Activated CD4-positive, alpha-beta T cell treated with anti-CD3 and anti-CD28 coated beads, Interleukin-2, amount 10 ng/mL, durations not matched to agents 24 days and 14 days (primary cell): ENCODE data around the gene MPPE1. TPM values are rescaled to one million over a fixed set of nuclear protein-coding genes. Genes with fewer than 3 reads are reported as not detected.
"Not testable (repeated sequence)": the region's sequence is repeated elsewhere in the genome, so short reads cannot be mapped to it uniquely, and the experiment has no call there.

Experiments
- DNase-seq: peaks from one replicate; pipeline ENCODE4 v3.0.0; 2022
- H3K27ac Mint-ChIP-seq: one replicate; pipeline ENCODE4 v1.8.0; 2022; ENCODE audit warnings: mild to moderate bottlenecking, mixed read lengths
- H3K27me3 Mint-ChIP-seq: one replicate; pipeline ENCODE4 v1.8.0; 2022; ENCODE audit warnings: mixed read lengths
- H3K36me3 Mint-ChIP-seq: one replicate; pipeline ENCODE4 v1.8.0; 2022; ENCODE audit warnings: low read depth, mild to moderate bottlenecking, mixed read lengths
- H3K4me1 Mint-ChIP-seq: one replicate; pipeline ENCODE4 v1.8.0; 2021; ENCODE audit warnings: mixed read lengths
- H3K4me3 Mint-ChIP-seq: one replicate; pipeline ENCODE4 v1.8.0; 2022; ENCODE audit warnings: mild to moderate bottlenecking, moderate library complexity, mixed read lengths
- H3K9me3 Mint-ChIP-seq: one replicate; pipeline ENCODE4 v1.8.0; 2021; ENCODE audit warnings: mixed read lengths
- intact Hi-C: fragments of 100-400 bp; cut with micrococcal nuclease; formaldehyde crosslinking; loops from one replicate; pipeline ENCODE4 v1.15.1; 2023
- total RNA-seq: library from RNA; stranded (reverse); gene quantifications from 2 replicates; pipeline ENCODE4 v1.2.3, GENCODE V29; 2022

The MPPE1 gene
- total RNA-seq: 39.2 and 45.8 TPM in 2 replicates

DNA sequence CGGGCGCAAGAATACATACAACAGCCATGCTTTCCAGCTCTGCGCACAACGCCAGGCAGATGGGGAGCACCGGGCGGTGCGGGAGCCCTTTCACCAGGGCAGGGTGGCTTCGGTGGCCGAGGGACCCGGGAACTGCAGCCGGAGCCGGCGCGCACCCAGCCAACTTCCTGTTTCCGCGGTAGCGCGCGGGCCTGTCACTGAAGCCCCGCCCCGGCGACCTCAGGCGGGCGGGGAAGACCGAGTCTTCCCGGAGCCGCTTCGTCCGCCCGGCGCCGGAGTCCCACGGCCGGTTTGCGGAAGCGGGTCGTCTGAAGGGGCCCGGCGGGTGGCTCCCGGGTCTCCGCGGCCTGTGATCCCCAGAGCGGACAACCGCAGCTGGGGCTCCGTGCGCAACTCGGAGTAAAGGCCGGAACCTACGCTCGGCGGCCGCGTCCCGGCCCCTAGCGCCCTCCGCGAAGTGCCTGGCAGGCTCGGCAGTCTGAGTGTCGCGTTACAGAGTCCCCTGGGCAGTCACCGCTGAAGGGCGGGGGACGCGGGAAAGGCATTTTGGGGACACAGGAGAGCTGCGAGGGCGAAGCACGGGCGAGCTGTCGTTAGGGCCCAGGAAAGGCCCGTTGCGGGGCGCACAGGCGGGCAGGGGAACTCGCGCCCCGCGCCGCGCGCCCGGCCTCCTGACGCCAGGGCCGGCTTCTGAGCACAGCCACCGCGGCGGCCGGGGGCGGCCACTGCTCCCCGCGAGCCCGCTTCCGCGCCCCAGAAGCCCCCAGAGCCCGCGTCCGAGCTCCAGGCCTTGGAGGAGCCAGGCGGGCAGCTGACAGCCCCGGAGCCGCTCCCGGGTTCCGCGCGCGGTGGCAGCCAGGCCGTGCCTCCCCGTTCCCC lies at the start of gene MPPE1:
TSS of gene MPPE1 (minus strand) at position 136 of the 879 bp plus-strand sequence. CDS start 11,053 bp downstream, outside the sequence.
- Mint-ChIP-seq H3K36me3 (peaks cover 9% of the 10 kb centered on the region), H3K27me3 (no peaks in the 10 kb centered on the region), H3K9me3 (no peaks in the 10 kb centered on the region), H3K4me3 (peak within 1 kb of the TSS; percentile 95), H3K27ac (peak within 1 kb of the TSS; percentile 94), H3K4me1 (peaks cover 19% of the 10 kb centered on the region)
- intact Hi-C loops: loop anchor here (1.0 to 2.0 kb wide), 4 partner anchors 38 to 400 kb away; partner anchors contain the start of genes CHMP1B, IMPA2 and TUBB6
- peak; percentile 97 for DNase-seq

- DNase-seq: no peak
- intact Hi-C loops: no loop called here
- Mint-ChIP-seq H3K9me3 (peaks cover 5% of the 10 kb centered on the region), H3K4me3 (no peak overlapping the region), H3K36me3 (no peaks in the 10 kb centered on the region), H3K27ac (no peak overlapping the region), H3K27me3 (peaks cover under 1% of the 10 kb centered on the region), H3K4me1 (peaks cover 5% of the 10 kb centered on the region)
Observed at GRCh38 chr18:11957636-11958035, 49.5 kb upstream of the MPPE1 start.

DNA sequence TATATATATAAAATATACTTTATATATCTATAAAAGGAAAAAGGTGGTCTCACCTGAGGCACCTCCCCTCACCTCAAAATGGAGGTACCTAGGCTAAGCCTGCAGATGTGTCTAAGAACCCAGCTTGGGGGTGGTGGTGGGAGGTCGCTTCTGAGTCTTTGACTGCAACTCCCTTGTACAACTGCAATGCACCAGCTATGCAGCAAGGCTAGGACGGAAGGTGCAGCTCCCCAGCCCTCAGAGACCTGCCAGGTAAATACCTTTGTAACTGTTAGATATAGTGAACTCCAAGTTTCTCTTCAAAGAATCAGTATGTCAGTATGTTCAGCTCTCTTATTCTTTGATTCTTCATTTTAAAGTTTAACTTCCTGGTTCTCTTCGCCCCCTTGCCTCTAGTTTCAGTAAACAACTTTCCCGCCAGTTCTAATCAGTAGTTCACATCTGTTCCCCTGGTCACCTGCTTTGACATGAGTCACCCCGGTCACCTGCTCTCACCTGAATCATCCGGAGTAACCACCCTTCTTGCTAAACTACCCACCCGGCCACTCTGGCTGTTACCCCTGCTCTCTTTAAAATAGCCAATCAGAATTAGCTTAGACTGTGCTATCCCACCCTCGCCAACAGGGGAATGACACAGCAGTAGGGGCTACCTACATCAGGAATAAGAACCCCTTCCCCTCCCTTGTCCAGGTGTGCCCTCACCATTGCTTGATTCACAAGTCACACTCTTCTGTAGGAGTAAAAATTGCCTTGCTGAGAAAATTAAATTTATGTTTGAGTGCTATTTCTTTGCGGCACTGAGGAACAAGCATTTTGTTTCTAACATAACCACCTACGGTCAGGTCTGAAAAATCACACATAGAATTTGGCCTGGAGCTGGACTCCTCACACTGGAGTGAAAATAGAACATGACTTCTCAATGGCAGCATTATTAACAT lies 48.5 kb upstream of the MPPE1 start:
- no peak for DNase-seq
- Mint-ChIP-seq H3K27ac (no peak overlapping the region), H3K4me3 (no peak overlapping the region), H3K4me1 (peaks cover 5% of the 10 kb centered on the region), H3K36me3 (no peaks in the 10 kb centered on the region), H3K27me3 (no peaks in the 10 kb centered on the region), H3K9me3 (peaks cover 5% of the 10 kb centered on the region)
- intact Hi-C loops: no loop called here

GRCh38 chr18:11955239-11956029 lies 47.3 kb upstream of the MPPE1 start:
- no peaks in the 10 kb centered on the region for H3K27me3 Mint-ChIP-seq

GRCh38 chr18:11953113-11953512 lies 45.0 kb upstream of the MPPE1 start:
- no peak for DNase-seq
- Mint-ChIP-seq H3K9me3 (peaks cover 5% of the 10 kb centered on the region), H3K4me3 (no peak overlapping the region), H3K4me1 (peaks cover 5% of the 10 kb centered on the region), H3K27me3 (no peaks in the 10 kb centered on the region), H3K27ac (no peak overlapping the region), H3K36me3 (no peaks in the 10 kb centered on the region)
- intact Hi-C loops: no loop called here

More at GRCh38 chr18:11955239-11956029, 47.3 kb upstream of the MPPE1 start:
- Mint-ChIP-seq H3K27ac (no peak overlapping the region), H3K4me3 (no peak overlapping the region), H3K4me1 (peaks cover 5% of the 10 kb centered on the region), H3K36me3 (no peaks in the 10 kb centered on the region), H3K9me3 (peaks cover 5% of the 10 kb centered on the region)
- intact Hi-C loops: no loop called here
- no peak for DNase-seq

DNA sequence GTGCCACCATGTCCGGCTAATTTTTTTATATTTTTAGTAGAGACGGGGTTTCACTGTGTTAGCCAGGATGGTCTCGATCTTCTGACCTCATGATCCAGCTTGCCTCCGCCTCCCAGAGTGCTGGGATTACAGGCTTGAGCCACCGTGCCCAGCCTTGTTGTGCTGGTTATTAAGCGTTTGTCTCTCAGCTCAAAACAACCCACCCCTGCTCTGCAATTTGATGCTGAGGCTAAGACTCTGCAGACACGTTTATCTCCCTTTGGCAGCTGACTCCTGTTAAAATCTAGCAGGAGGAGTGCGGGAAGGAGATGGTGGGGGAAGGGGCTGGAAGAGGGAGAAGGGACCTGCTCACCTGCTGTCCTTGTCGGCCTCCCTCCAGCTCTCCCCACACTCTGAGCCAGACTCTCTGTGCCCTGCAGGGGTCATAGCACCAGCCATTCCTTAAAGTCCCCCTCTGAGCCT lies 43.3 kb upstream of the MPPE1 start:
- no peak for DNase-seq
- Mint-ChIP-seq H3K4me3 (no peak overlapping the region), H3K9me3 (no peaks in the 10 kb centered on the region), H3K4me1 (peaks cover 13% of the 10 kb centered on the region), H3K27ac (no peak overlapping the region), H3K27me3 (no peaks in the 10 kb centered on the region), H3K36me3 (no peaks in the 10 kb centered on the region)
- intact Hi-C loops: no loop called here

GRCh38 chr18:11950824-11951223 lies 42.7 kb upstream of the MPPE1 start:
- intact Hi-C loops: no loop called here
- no peak for DNase-seq
- H3K27me3 Mint-ChIP-seq: no peaks in the 10 kb centered on the region
- peaks cover 13% of the 10 kb centered on the region for H3K4me1 Mint-ChIP-seq
- H3K36me3 Mint-ChIP-seq: no peaks in the 10 kb centered on the region
- no peaks in the 10 kb centered on the region for H3K9me3 Mint-ChIP-seq
- H3K27ac Mint-ChIP-seq: no peak overlapping the region
- no peak overlapping the region for H3K4me3 Mint-ChIP-seq

DNA sequence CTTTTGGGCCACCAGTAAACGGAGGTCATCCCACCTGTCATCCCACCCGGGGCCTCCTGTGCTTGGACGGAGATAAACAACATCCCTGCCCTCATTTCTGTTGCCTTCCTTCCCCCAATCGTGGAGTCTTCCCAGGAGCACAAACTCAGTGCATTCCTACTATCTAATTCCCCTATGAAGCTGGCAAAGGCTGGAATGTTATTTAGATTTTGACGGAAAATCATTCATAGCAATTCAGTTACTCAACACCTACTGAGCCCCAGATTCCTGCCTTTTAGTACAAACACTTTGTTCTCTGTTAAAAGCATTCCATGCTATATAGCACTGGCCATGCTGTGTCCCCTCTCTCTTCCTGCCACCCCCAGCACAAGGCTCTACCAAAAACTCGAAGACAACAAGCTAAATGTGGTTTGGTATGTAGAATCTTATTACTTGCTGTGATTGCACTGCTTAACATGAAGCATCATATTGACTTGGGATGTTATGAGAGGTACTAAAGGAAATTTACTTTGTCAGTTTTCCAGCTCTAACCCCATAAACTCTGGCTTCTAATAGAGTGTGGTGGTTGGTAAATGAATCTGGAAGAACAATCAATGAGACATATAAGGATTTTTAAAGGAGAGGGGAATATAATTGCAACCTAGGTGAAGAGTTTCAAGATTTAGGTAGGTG lies 40.9 kb upstream of the MPPE1 start:
- Mint-ChIP-seq H3K9me3 (no peaks in the 10 kb centered on the region), H3K4me3 (no peak overlapping the region), H3K36me3 (no peaks in the 10 kb centered on the region), H3K27me3 (no peaks in the 10 kb centered on the region), H3K4me1 (peaks cover 8% of the 10 kb centered on the region), H3K27ac (no peak overlapping the region)
- no peak for DNase-seq
- intact Hi-C loops: no loop called here

DNA sequence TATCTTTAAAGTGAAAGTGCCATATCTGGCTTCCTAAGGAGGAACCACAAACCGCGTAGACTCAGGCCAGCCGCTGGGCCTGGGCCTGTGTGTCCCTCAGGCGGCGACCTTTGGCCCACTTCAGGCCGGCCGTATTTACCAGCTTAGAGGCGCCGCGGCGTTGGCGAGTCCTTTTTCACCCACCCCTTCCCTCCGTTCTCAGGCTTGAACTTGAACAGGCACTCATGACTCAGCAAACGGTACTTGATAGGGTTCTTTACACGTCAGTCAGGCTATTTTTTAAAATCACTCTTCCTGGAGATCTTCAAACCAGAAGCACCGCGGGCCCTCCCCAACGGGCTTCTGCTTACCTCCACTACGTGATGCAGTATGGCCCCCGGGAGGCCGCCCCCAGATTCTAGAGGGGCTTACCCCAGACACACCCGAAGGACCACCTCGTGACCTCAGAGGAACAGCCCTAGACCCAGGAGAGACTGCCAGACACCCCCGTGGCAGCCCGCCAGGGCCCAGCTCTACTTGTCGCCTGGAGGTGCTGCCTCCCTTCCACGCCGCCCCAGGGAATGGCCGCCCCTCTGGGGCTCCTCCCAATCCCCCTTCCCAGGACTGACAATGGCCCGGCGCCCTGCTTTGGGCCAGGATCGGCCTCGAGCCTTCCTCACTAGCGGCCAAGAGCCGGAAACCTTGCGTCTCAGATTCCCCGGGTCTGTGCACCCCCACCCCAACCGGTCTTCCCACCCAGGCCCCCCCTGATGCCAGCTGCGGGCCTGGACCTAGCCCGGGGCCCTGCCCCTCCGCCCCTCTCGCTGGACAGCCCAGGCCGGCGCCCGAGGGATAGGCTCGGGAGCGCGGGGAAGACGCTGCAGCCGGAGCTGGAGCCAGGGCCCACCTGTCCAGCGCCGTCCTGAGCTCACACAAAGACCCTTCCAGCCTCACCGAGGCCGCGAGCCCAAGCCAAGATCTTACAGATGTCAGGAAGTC lies 39.4 kb upstream of the MPPE1 start:
- Mint-ChIP-seq H3K4me3 (peak overlapping the region; percentile 84), H3K27ac (peak overlapping the region; percentile 81), H3K9me3 (no peaks in the 10 kb centered on the region), H3K4me1 (peaks cover 8% of the 10 kb centered on the region), H3K27me3 (no peaks in the 10 kb centered on the region), H3K36me3 (no peaks in the 10 kb centered on the region)
- intact Hi-C loops: loop anchor here (1.0 to 2.0 kb wide), 2 partner anchors 34 to 39 kb away; partner anchors contain the start of genes IMPA2 and MPPE1
- peak; percentile 86 for DNase-seq

DNA sequence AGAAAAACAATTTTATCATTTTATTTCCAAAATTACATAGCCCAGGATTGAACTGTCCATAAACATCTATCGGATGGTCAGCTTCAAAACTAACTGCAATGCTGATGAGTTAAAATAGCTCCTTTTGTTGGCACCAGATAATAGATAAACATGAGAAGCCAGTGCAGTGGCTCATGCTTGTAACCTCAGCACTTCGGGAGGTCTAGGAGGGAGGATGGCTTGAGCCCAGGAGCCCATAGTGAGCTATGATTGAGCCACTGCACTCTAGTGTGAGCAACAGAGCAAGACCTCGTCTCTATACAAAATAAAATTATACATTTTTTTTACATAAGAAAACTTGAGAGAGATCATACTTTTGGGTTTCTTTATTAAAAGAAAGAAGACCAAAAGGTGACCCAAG lies 38.6 kb upstream of the MPPE1 start:
- H3K9me3 Mint-ChIP-seq: no peaks in the 10 kb centered on the region
- peak overlapping the region; percentile 20 for H3K27ac Mint-ChIP-seq
- H3K27me3 Mint-ChIP-seq: no peaks in the 10 kb centered on the region
- H3K36me3 Mint-ChIP-seq: no peaks in the 10 kb centered on the region
- peaks cover 8% of the 10 kb centered on the region for H3K4me1 Mint-ChIP-seq
- no peak for DNase-seq
- intact Hi-C loops: loop anchor here (1.0 to 2.0 kb wide), 2 partner anchors 35 to 38 kb away; partner anchors contain the start of genes IMPA2 and MPPE1
- H3K4me3 Mint-ChIP-seq: peak overlapping the region; percentile 48

DNA sequence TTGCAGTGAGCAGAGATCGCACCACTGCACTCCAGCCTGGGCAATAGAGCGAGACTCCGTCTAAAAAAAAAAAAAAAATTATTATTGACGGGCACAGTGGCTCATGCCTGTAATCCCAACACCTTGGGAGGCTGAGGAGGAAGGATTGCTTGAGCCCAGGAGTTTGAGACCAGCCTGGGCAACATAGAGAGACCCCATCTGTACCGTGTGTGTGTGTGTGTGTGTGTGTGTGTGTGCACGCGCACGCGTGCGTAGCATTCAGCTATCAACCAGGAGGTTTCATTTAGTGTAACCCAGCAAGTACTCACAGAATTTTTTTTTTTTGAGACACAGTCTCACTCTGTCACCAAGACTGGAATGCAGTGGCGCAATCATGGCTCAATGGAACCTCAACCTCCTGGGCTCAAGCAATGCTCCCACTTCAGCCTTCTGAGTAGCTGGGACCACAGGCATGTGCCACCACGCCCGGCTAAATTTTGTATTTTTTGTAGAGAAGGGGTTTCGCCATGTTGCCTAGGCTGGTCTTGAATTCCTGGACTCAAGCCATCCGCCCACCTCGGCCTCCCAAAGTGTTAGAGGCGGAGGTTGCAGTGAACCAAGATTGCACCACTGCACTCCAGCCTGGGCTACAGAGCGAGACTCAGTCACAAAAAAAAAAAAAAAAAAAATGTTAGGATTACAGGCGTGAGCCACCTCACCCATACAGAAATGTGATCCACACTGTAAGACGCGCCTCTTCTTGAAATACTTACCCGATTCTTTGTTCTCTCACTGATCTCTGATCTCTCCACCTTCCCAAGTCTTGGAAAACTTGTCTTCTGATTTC lies 37.9 kb upstream of the MPPE1 start:
- not testable (repeated sequence) for DNase-seq, H3K4me1 Mint-ChIP-seq, H3K9me3 Mint-ChIP-seq

More for the DNA sequence above, 37.9 kb upstream of the MPPE1 start:
- H3K4me3 Mint-ChIP-seq: peak overlapping the region; percentile 48
- H3K27ac Mint-ChIP-seq: peak overlapping the region; percentile 20
- not testable (repeated sequence) for H3K36me3 Mint-ChIP-seq, H3K27me3 Mint-ChIP-seq
- intact Hi-C loops: loop anchor here (2.0 kb wide), 1 partner anchor 37 kb away; the partner anchor contains the start of gene MPPE1
